ENCODE results near the gene ABHD18.

ABHD18 gene

DNA sequence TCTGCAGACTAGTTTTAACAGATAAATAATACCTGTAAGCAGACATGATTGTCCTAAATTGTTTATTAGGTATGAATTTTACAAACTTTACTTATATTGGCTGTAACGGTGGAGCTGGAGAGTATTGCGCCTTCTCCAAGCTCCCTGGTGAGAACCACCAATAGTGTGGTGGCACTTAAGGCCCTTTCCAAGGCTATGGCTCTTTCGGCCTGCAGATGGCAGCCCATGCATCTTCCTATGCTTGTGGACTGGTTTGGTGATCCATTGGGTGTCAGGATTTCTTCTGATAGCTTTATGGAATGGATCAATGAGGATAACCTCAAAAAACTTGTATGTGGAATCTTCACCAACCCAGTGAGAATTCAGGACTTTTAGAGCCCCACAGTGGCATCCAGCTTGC lies 103.7 kb downstream of the ABHD18 start:
- DNase-seq (ENCODE audit: low read depth in 2 of 2), result no peak

DNA sequence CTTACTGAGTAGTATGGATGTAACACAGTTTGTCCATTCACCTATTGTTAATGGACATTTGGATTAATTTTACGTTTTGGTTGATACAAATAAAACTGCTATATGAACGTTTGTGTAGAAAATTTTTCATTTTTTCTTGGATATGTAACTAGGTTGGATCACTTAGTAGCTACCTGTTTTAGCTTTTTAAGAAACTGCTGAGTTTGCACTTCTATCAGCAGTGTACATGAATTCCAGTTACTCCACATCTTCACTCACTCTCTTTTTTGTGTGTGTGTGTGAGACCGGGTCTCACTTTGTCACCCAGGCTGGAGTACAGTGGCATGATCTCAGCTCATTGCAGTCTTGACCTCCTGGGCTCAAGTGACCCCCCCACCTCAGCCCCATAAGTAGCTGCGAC lies 111.3 kb downstream of the ABHD18 start:
- DNase-seq (ENCODE audit: low read depth in 2 of 2), result no peak
